ENCODE results near the gene FUZ.

FUZ gene

GRCh38 chr19:49803529-49803856 is 9.6 kb downstream of the FUZ start:
- no peak overlapping the region for H3K4me3 ChIP-seq (ENCODE audit: low read depth, low read length)
- TF ChIP-seq CTCF (IDR thresholded peaks at IDR 0.05; ENCODE audit: low read depth, low read length), result no peak

- TF ChIP-seq CTCF (IDR thresholded peaks at IDR 0.05; ENCODE audit: low read depth, low read length), result no peak
- H3K4me3 ChIP-seq (ENCODE audit: low read depth, low read length), result no peak overlapping the region
Observed at GRCh38 chr19:49802836-49803528, 10.1 kb downstream of the FUZ start.

- H3K4me3 ChIP-seq (ENCODE audit: low read depth, low read length), result peak overlapping the region; percentile 32
Observed at GRCh38 chr19:49801966-49802661, 11.0 kb downstream of the FUZ start.

GRCh38 chr19:49801401-49801888 is 11.6 kb downstream of the FUZ start:
- TF ChIP-seq CTCF (IDR thresholded peaks at IDR 0.05; ENCODE audit: low read depth, low read length), result no peak
- H3K4me3 ChIP-seq (ENCODE audit: low read depth, low read length), result no peak overlapping the region

More at GRCh38 chr19:49801966-49802661, 11.0 kb downstream of the FUZ start:
- TF ChIP-seq CTCF (IDR thresholded peaks at IDR 0.05; ENCODE audit: low read depth, low read length), result no peak

GRCh38 chr19:49800771-49801170 is 12.3 kb downstream of the FUZ start:
- H3K4me3 ChIP-seq (ENCODE audit: low read depth, low read length), result no peak overlapping the region
- TF ChIP-seq CTCF (IDR thresholded peaks at IDR 0.05; ENCODE audit: low read depth, low read length), result no peak

- TF ChIP-seq CTCF (IDR thresholded peaks at IDR 0.05; ENCODE audit: low read depth, low read length), result 0 out of 2 replicates have a peak, but pooled peaks have one; percentile 3
- no peak overlapping the region for H3K4me3 ChIP-seq (ENCODE audit: low read depth, low read length)
Observed at GRCh38 chr19:49799798-49800376, 13.2 kb downstream of the FUZ start.

GRCh38 chr19:49799271-49799797 is 13.8 kb downstream of the FUZ start:
- H3K4me3 ChIP-seq (ENCODE audit: low read depth, low read length), result no peak overlapping the region
- no peak for TF ChIP-seq CTCF (IDR thresholded peaks at IDR 0.05; ENCODE audit: low read depth, low read length)
